Ishikawa (cell line): ENCODE results near the gene THAP4.
A peak's percentile ranks its signal among the peaks of the same experiment; 100 is the strongest.

Experiments
- CEBPB ChIP-seq: IDR thresholded peaks from 2 replicates; pipeline ENCODE4 v1.6.1; 2012
- CREB1 ChIP-seq: IDR thresholded peaks from 2 replicates; pipeline ENCODE4 v1.6.1; 2012; ENCODE audit warnings: low read depth
- EGR1 ChIP-seq: IDR thresholded peaks from 2 replicates; pipeline ENCODE4 v1.6.1; 2012
- EP300 ChIP-seq: IDR thresholded peaks from 2 replicates; pipeline ENCODE4 v1.6.1; 2012; ENCODE audit warnings: borderline replicate concordance
- FOXM1 ChIP-seq: IDR thresholded peaks from 2 replicates; pipeline ENCODE4 v1.6.1; 2012; ENCODE audit warnings: low read depth, borderline replicate concordance
- NFIC ChIP-seq: IDR thresholded peaks from 2 replicates; pipeline ENCODE4 v1.6.1; 2012
- RAD21 ChIP-seq: IDR thresholded peaks from 2 replicates; pipeline ENCODE4 v1.6.1; 2012; ENCODE audit warnings: low read depth
- TAF1 ChIP-seq: IDR thresholded peaks from 2 replicates; pipeline ENCODE4 v1.6.1; 2012; ENCODE audit warnings: low read depth, mild to moderate bottlenecking
- TCF12 ChIP-seq: IDR thresholded peaks from 2 replicates; pipeline ENCODE4 v1.6.1; 2012; ENCODE audit warnings: low read depth
- TEAD4 ChIP-seq: IDR thresholded peaks from 2 replicates; pipeline ENCODE4 v1.6.1; 2012
- YY1 ChIP-seq: IDR thresholded peaks from 2 replicates; pipeline ENCODE4 v1.6.1; 2012; ENCODE audit warnings: low read depth
- ZBTB7A ChIP-seq: IDR thresholded peaks from 2 replicates; pipeline ENCODE4 v1.6.1; 2012; ENCODE audit warnings: low read depth
- TF ChIP-seq, protein P1 (sequence below): IDR thresholded peaks from 2 replicates; pipeline ENCODE4 v1.6.1; 2012
- TF ChIP-seq, protein P2 (sequence below): IDR thresholded peaks from 2 replicates; pipeline ENCODE4 v1.6.1; 2012
- TF ChIP-seq, protein P3 (sequence below): IDR thresholded peaks from 2 replicates; pipeline ENCODE4 v1.6.1; 2012; ENCODE audit warnings: low read depth, mild to moderate bottlenecking

The THAP4 gene

DNA sequence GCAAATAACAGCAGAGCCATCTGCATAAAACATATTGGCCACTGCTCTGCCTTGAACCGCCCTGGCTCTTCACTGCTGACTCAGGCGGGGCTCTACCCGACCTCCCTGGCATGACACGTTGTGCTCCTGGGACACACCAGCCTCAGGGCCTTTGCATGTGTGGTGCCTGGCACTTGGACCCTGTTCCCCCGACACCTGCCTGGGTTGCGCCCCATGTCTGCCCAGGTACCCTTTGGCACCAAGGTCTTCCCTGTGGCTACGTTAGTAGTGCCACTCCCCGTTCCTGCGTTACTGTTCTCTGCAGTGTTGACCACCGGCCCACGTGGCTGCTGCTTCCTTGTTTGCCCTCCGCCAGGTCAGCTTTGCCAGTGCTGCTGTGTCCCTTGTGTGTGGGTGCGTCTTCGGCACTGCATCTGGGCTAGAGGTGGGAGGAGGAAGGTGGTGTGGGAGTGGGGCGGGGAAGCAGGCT, 20.9 kb upstream of the THAP4 start:
- TF ChIP-seq TAF1 (no peak), CEBPB (no peak), RAD21 (no peak), TEAD4 (no peak), CREB1 (no peak), EP300 (no peak), YY1 (no peak), ZBTB7A (no peak), NFIC (no peak), TCF12 (no peak), FOXM1 (no peak)
- TF ChIP-seq, protein P1, sequence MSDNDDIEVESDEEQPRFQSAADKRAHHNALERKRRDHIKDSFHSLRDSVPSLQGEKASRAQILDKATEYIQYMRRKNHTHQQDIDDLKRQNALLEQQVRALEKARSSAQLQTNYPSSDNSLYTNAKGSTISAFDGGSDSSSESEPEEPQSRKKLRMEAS = no peak
- TF ChIP-seq, protein P2, sequence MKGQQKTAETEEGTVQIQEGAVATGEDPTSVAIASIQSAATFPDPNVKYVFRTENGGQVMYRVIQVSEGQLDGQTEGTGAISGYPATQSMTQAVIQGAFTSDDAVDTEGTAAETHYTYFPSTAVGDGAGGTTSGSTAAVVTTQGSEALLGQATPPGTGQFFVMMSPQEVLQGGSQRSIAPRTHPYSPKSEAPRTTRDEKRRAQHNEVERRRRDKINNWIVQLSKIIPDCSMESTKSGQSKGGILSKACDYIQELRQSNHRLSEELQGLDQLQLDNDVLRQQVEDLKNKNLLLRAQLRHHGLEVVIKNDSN = no peak
- TF ChIP-seq, protein P3, sequence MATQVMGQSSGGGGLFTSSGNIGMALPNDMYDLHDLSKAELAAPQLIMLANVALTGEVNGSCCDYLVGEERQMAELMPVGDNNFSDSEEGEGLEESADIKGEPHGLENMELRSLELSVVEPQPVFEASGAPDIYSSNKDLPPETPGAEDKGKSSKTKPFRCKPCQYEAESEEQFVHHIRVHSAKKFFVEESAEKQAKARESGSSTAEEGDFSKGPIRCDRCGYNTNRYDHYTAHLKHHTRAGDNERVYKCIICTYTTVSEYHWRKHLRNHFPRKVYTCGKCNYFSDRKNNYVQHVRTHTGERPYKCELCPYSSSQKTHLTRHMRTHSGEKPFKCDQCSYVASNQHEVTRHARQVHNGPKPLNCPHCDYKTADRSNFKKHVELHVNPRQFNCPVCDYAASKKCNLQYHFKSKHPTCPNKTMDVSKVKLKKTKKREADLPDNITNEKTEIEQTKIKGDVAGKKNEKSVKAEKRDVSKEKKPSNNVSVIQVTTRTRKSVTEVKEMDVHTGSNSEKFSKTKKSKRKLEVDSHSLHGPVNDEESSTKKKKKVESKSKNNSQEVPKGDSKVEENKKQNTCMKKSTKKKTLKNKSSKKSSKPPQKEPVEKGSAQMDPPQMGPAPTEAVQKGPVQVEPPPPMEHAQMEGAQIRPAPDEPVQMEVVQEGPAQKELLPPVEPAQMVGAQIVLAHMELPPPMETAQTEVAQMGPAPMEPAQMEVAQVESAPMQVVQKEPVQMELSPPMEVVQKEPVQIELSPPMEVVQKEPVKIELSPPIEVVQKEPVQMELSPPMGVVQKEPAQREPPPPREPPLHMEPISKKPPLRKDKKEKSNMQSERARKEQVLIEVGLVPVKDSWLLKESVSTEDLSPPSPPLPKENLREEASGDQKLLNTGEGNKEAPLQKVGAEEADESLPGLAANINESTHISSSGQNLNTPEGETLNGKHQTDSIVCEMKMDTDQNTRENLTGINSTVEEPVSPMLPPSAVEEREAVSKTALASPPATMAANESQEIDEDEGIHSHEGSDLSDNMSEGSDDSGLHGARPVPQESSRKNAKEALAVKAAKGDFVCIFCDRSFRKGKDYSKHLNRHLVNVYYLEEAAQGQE = no peak

DNA sequence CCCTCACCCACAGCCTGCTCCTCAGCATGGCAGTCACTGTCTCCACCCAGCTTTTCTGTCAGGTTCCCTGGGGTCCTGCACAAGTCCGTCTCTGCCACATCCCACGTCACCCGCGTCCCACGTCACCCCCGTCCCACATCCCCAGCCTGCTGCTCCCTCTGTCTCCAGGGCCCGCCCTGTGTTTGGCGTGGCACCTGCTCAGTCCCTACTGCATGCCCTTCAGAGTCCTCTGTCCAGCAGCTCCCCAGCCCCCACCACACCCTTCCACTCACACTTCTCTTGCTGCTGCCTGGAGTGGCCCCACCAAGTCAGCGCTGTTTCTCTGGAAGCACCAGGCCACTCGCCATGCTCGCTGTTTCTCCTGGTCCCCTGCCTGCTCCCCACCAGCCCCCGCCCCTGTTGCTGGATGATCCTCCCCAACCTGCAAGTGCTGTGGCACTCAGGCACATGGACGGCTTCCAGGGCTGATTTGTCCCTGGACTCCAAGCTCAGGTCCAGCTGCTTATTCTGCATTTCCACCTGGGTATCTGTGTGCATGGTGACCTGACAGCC, 19.3 kb upstream of the THAP4 start:
- no peak for TF ChIP-seq EGR1
- TF ChIP-seq CEBPB = no peak
- TF ChIP-seq, protein P2 = no peak
- no peak for TF ChIP-seq TEAD4
- no peak for TF ChIP-seq TAF1
- TF ChIP-seq TCF12 = no peak
- TF ChIP-seq NFIC = no peak
- TF ChIP-seq, protein P1 = no peak
- TF ChIP-seq RAD21 = no peak
- no peak for TF ChIP-seq EP300
- no peak for TF ChIP-seq CREB1
- TF ChIP-seq, protein P3 = no peak
- TF ChIP-seq FOXM1 = no peak
- no peak for TF ChIP-seq YY1

DNA sequence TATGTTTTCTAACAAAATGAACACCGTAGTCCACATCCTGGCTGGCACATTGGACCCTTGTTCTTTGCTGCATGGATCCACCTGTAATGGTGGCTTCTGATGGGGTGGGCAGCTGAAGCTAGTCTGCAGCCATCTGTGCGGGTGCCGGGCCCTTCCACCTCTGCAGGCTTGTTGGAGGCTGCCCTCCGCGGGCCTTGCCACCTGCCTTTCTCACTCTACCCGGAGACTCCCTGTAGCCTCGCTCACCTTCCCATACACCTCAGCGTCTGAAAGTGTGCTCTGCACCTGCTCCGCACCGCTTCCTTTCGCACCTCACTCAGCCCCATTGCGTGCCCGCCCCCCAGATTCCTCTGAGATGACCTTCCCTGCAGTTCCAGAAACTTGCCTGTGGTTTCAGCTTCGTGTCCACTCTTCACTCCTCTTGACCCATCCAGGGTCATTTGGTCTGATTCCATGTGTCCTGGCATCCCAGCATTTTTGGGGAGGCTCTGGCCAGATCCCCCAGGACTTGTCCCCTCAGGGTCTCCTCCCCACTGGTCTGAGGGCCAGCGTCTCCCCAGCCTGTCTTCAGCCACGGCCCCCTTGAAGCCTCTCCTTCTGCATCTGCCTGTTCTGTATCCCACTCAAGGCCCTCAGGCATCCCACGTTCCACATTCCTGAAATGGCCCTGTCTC, 18.7 kb upstream of the THAP4 start:
- TF ChIP-seq TAF1 (0 out of 2 replicates have a peak, but pooled peaks have one; percentile 22), RAD21 (no peak), CEBPB (no peak), NFIC (no peak)

DNA sequence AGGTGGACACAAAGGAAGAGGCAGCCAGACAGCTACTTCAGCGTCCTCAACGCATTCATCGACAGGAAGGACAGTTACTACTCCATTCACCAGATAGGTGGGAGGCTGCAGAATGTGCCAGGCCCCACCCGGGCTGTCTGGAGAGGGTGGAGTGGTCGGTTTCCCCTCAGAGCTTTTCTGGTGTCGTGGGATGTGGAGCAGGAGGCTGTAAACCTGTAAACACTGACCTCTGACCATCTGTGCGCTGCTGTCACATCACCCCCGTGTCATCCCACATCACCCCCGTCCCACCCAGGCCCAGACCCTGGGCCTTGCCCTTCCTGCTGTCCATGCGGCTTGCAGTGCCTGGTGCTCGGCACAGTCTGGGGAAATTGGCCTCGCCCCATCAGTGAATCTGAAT, 17.6 kb upstream of the THAP4 start:
- TF ChIP-seq EP300 (no peak), EGR1 (no peak)

DNA sequence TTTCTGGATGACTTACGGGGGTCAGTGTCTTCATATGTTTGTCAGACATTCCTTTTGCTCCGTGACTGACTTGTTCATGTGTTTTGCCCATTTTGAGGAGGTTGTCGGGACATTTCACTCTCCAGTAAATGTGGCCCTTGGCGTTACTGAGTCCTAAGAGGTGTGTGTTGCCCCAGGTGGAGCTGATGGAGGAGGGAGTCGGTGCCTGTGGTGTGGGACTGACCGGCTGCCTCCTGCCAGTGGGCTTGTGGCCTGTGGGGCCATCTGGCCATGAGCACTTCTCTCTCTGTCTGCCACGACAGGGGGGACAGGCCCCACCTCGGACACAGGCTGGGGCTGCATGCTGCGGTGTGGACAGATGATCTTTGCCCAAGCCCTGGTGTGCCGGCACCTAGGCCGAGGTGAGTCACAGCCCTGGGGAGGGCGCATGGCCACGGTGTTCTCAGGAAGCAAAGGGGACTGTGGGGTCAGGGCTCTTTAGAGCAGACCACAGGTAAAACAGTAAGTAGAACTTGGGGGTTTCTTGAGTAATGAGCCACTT, 16.3 kb upstream of the THAP4 start:
- TF ChIP-seq TEAD4 (no peak), CREB1 (no peak), RAD21 (no peak)
- TF ChIP-seq, protein P1 = no peak
- TF ChIP-seq, protein P3 = no peak
